Endothelial cell of umbilical vein (primary cell): ENCODE data around the gene UBE3D. TPM values are rescaled to one million over a fixed set of nuclear protein-coding genes. Genes with fewer than 3 reads are reported as not detected.

ENCODE experiments used
- BruUV-seq: library from RNA; stranded (reverse); fragments of 400-500 nt; replicated peaks from 2 replicates; lab custom pipeline; 2021; lab: Mats Ljungman, UMichigan
- CTCF ChIA-PET: fragments of 300-600, 350-600 bp; sonication (Branson Sonifier 250); formaldehyde crosslinking; loops from one replicate; lab custom pipeline; 2021; ENCODE audit warnings: antibody characterized with exemption, inconsistent platforms; lab: Charles Lee
- POLR2A ChIA-PET: fragments of 300-600, 350-600 bp; sonication (Branson Sonifier 250); formaldehyde crosslinking; loops from one replicate; lab custom pipeline; 2021; ENCODE audit warnings: antibody characterized with exemption, inconsistent platforms; lab: Charles Lee
- DNase-seq: peaks from one replicate; pipeline ENCODE4 v3.0.0-alpha.2; 2011; ENCODE audit warnings: low read depth, low spot score
- FAIRE-seq: peaks from 2 replicates; lab custom pipeline; 2011; peaks lifted over from hg19 to GRCh38; lab: Jason Lieb, UNC
- H2AFZ ChIP-seq: 2 replicates; pipeline ENCODE4 v1.6.0; 2012; ENCODE audit warnings: low read depth, low read length, control low read depth, inconsistent platforms
- H3K27ac ChIP-seq: 2 replicates; pipeline ENCODE4 v1.5.1; 2011; ENCODE audit warnings: low read depth, mild to moderate bottlenecking, control low read depth, low read length, moderate library complexity; ENCODE audit not compliant: insufficient read depth
- H3K27me3 ChIP-seq, 2 experiments: 2 replicates each; pipeline versions ENCODE4 v1.6.0 to v1.6.1; 2011; ENCODE audit warnings: low read length in 2 of 2, mixed read lengths in 1 of 2; ENCODE audit not compliant: control insufficient read depth in 2 of 2, insufficient read depth in 2 of 2
- H3K36me3 ChIP-seq, 2 experiments: 2 replicates in 1 of 2; 3 replicates in 1 of 2; pipeline ENCODE4 v1.5.1; 2011; ENCODE audit warnings: low read length in 2 of 2, mild to moderate bottlenecking in 1 of 2, moderate library complexity in 1 of 2; ENCODE audit not compliant: control insufficient read depth in 2 of 2, insufficient read depth in 2 of 2; ENCODE audit errors: extremely low read depth in 1 of 2
- H3K4me1 ChIP-seq: 3 replicates; pipeline ENCODE4 v1.5.1; 2011; ENCODE audit warnings: mild to moderate bottlenecking, low read length; ENCODE audit not compliant: control insufficient read depth, insufficient read depth; ENCODE audit errors: extremely low read depth
- H3K4me2 ChIP-seq: 2 replicates; pipeline ENCODE4 v1.6.1; 2011; ENCODE audit warnings: low read length, control low read depth, mixed read lengths; ENCODE audit not compliant: insufficient read depth
- H3K4me3 ChIP-seq, 3 experiments: fragments of 200-600 bp in 1 of 3; sonication (generic), shearing (Covaris generic) in 1 of 3; replicated peaks in 1 of 3; 2 replicates each; pipeline ENCODE4 v1.5.1; 2011 to 2016; ENCODE audit warnings: control low read depth in 3 of 3, low read length in 3 of 3, mild to moderate bottlenecking in 2 of 3, inconsistent platforms in 1 of 3, low read depth in 1 of 3, moderate library complexity in 1 of 3; ENCODE audit not compliant: insufficient read depth in 1 of 3
- H3K79me2 ChIP-seq: 2 replicates; pipeline ENCODE4 v1.6.0; 2012; ENCODE audit warnings: low read length, inconsistent platforms; ENCODE audit not compliant: control insufficient read depth, insufficient read depth
- H3K9ac ChIP-seq: replicated peaks from 2 replicates; pipeline ENCODE3; 2011; ENCODE audit warnings: low read length, control low read depth; ENCODE audit not compliant: insufficient read depth; ENCODE audit errors: extremely low read depth
- H3K9me1 ChIP-seq: replicated peaks from 3 replicates; pipeline ENCODE4 v1.6.0; 2011; ENCODE audit warnings: mild to moderate bottlenecking, low read length; ENCODE audit not compliant: control insufficient read depth, insufficient read depth; ENCODE audit errors: extremely low read depth
- H3K9me3 ChIP-seq: replicated peaks from 2 replicates; pipeline ENCODE4 v1.5.1; 2012; ENCODE audit warnings: low read length, inconsistent platforms; ENCODE audit not compliant: control insufficient read depth, insufficient read depth
- H4K20me1 ChIP-seq: replicated peaks from 2 replicates; pipeline ENCODE3; 2011; ENCODE audit warnings: mild to moderate bottlenecking, low read length; ENCODE audit not compliant: control insufficient read depth, insufficient read depth; ENCODE audit errors: extremely low read depth
- EZH2 ChIP-seq: IDR thresholded peaks from 2 replicates; pipeline ENCODE4 v1.6.1; 2012; ENCODE audit warnings: borderline replicate concordance, low read depth, mild to moderate bottlenecking, moderate library complexity, low read length, inconsistent platforms; ENCODE audit not compliant: severe bottlenecking
- MYC ChIP-seq: IDR thresholded peaks from one replicate; pipeline ENCODE4 v1.6.1; 2011; ENCODE audit warnings: mild to moderate bottlenecking, low read depth, low read length
- POLR2AphosphoS5 ChIP-seq: IDR thresholded peaks from 2 replicates; pipeline ENCODE4 v1.6.1; 2012; ENCODE audit warnings: low read depth, mild to moderate bottlenecking, control low read depth, low read length, moderate library complexity; ENCODE audit not compliant: insufficient read depth
- dilution Hi-C: fragments of 300-500 bp; cut with MboI; formaldehyde crosslinking; loops from one replicate; pipeline ENCODE4 v1.15.0; 2019; ENCODE audit warnings: low sequenced_read_pairs; ENCODE audit not compliant: extremely low pct_ligation_motif_present
- intact Hi-C: fragments of 100-400 bp; cut with micrococcal nuclease; formaldehyde crosslinking; loops from one replicate; pipeline ENCODE4 v1.10.0; 2022
- polyA plus RNA-seq, 4 experiments: library from polyadenylated mRNA; depleted of rRNA in 3 of 4; stranded (reverse) in 3 of 4; unstranded in 1 of 4; fragments of >200 nt; gene quantifications; 2 replicates each; pipeline versions ENCODE4 v1.2.1 to v1.2.3, GENCODE V29; 2011 to 2012; ENCODE audit warnings: missing spikeins in 1 of 4
- small RNA-seq: library from RNA; depleted of rRNA; stranded (forward); fragments of <200 nt; gene quantifications from one replicate; pipeline ENCODE3, GENCODE V24; 2012; ENCODE audit warnings: low replicate concordance, low read depth; ENCODE audit not compliant: insufficient read depth, insufficient read length
- total RNA-seq: library from RNA; stranded (reverse); gene quantifications from 2 replicates; pipeline ENCODE4 v1.2.3, GENCODE V29; 2021

Gene UBE3D
- total and polyA plus RNA-seq, 2 donors (not counting 3 experiments of a cell fraction or from before 2014, with no cell fraction given) = 1.9 to 6.2 TPM

DNA sequence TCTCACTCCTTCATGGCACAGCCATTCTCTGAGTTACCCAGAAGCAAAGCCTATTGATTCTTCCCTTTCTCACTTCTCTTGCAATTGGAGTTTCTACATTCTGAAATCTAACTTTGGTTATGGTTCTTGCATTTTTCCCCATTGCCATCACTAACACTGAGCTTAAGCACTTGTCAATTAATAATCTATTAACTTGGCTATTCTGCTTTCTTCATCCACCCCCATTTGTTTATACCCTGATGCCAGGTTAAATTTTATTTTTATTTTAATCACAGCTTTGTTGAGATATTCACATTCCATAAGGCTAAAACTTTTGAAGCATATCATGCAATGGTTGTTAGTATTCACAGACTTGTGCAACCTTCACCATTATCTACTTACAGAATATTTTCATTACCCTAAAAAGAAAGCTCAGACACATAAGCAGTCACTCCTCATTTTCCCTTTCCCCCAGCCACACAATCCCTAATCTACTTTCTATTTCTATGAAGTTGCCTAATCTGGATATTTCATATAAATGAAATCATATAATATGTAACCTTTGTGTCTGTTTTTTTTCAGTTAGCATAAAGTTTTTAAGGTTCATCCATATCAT is 222.3 kb downstream of the UBE3D start:
- no peaks in the 10 kb centered on the region for H3K4me1 ChIP-seq
- H2AFZ ChIP-seq = no peak overlapping the region
- no peaks in the 10 kb centered on the region for H3K36me3 ChIP-seq
- H3K79me2 ChIP-seq = no peaks in the 10 kb centered on the region
- H3K27me3 ChIP-seq = peaks cover 0 to 3% of the 10 kb centered on the region in 2 experiments
- intact Hi-C loops = no loop called here
- no peak overlapping the region for H3K4me3 ChIP-seq
- H3K9me1 ChIP-seq = no peaks in the 10 kb centered on the region
- dilution Hi-C loops = no loop called here
- no peaks in the 10 kb centered on the region for H4K20me1 ChIP-seq
- H3K27ac ChIP-seq = no peak overlapping the region
- H3K9me3 ChIP-seq = no peaks in the 10 kb centered on the region
- DNase-seq (no peak), FAIRE-seq (no peak)
- CTCF ChIA-PET = interaction anchor here (1.0 kb wide), 1 partner anchor 20 kb away, joined by 3 read pairs; no protein-coding TSS in a partner anchor
- no TSS peak for BruUV-seq
- TF ChIP-seq MYC = no peak
- no peak overlapping the region for H3K4me2 ChIP-seq
- POLR2A ChIA-PET = no interaction called here
- H3K9ac ChIP-seq = no peak overlapping the region

- Histone ChIP-seq H3K9me1 (no peaks in the 10 kb centered on the region), H3K27me3 (peaks cover 0 to 3% of the 10 kb centered on the region in 2 experiments), H3K4me1 (no peaks in the 10 kb centered on the region), H4K20me1 (no peaks in the 10 kb centered on the region), H3K27ac (no peak overlapping the region), H3K9ac (no peak overlapping the region), H2AFZ (no peak overlapping the region), H3K79me2 (no peaks in the 10 kb centered on the region), H3K4me2 (no peak overlapping the region), H3K4me3 (no peak overlapping the region), H3K36me3 (no peaks in the 10 kb centered on the region), H3K9me3 (no peaks in the 10 kb centered on the region)
- BruUV-seq = no TSS peak
- intact Hi-C loops (no loop called here), dilution Hi-C loops (no loop called here)
- no peak for DNase-seq
- TF ChIP-seq EZH2 (no peak), POLR2AphosphoS5 (no peak)
- ChIA-PET CTCF (no interaction called here), POLR2A (no interaction called here)
- FAIRE-seq = no peak
Measured at GRCh38 chr6:82842721-82843120, 222.9 kb downstream of the UBE3D start.

Small RNA genes within 50 kb of the gene (small RNA-seq; reads per million reads assigned to genes)
- not detected for gene LAP3P1

Other genes with a start within 250 kb of the UBE3D start
- 12.3 and 14.2 TPM in 2 replicates for gene DOP1A, start 1.8 kb upstream of the UBE3D start, total RNA-seq
- 4.6 and 6.3 TPM in 2 replicates for gene DOP1A, start 1.8 kb upstream of the UBE3D start, polyA plus RNA-seq
- 70.7 and 74.8 TPM in 2 replicates for gene PGM3, start 127.4 kb upstream of the UBE3D start, total RNA-seq
- 16.3 and 19.8 TPM in 2 replicates for gene PGM3, start 127.4 kb upstream of the UBE3D start, polyA plus RNA-seq
- 4.3 and 4.5 TPM in 2 replicates for gene RWDD2A, start 127.5 kb upstream of the UBE3D start, total RNA-seq
- 2.9 and 3.2 TPM in 2 replicates for gene RWDD2A, start 127.5 kb upstream of the UBE3D start, polyA plus RNA-seq